Parathyroid adenoma (tissue), 2 donors: ENCODE data around the gene RAB30.

Experiments
- H2AFZ ChIP-seq: fragments of 300-600 bp; sonication (generic); one replicate; pipeline ENCODE4 v1.7.0; 2017; ENCODE audit warnings: antibody characterized with exemption, mild to moderate bottlenecking
- H3K27ac ChIP-seq: fragments of 300-600 bp; sonication (generic); one replicate; pipeline ENCODE4 v1.7.0; 2017
- H3K27me3 ChIP-seq: fragments of 300-600 bp; sonication (generic); one replicate; pipeline ENCODE4 v1.7.0; 2017; ENCODE audit warnings: low read length; ENCODE audit not compliant: control insufficient read depth, insufficient read depth
- H3K36me3 ChIP-seq: fragments of 300-600 bp; sonication (generic); one replicate; pipeline ENCODE4 v1.7.0; 2017; ENCODE audit warnings: low read length; ENCODE audit not compliant: control insufficient read depth, insufficient read depth
- H3K4me1 ChIP-seq: fragments of 300-600 bp; sonication (generic); one replicate; pipeline ENCODE4 v1.7.0; 2017; ENCODE audit warnings: control low read depth
- H3K4me2 ChIP-seq: fragments of 300-600 bp; sonication (generic); one replicate; pipeline ENCODE4 v1.7.0; 2017; ENCODE audit warnings: low read length
- H3K4me3 ChIP-seq: fragments of 300-600 bp; sonication (generic); one replicate; pipeline ENCODE4 v1.7.0; 2017; ENCODE audit warnings: low read depth, low read length
- H3K79me2 ChIP-seq: fragments of 300-600 bp; sonication (generic); one replicate; pipeline ENCODE4 v1.7.0; 2017; ENCODE audit warnings: control low read depth
- H3K9ac ChIP-seq: fragments of 300-600 bp; sonication (generic); one replicate; pipeline ENCODE4 v1.7.0; 2017; ENCODE audit warnings: mild to moderate bottlenecking
- H3K9me3 ChIP-seq: fragments of 300-600 bp; sonication (generic); one replicate; pipeline ENCODE4 v1.7.0; 2017; ENCODE audit warnings: low read length; ENCODE audit not compliant: control insufficient read depth
- CTCF ChIP-seq: fragments of 300-600 bp; sonication (generic); IDR thresholded peaks from one replicate; pipeline ENCODE4 v1.7.0; 2017; ENCODE audit warnings: antibody characterized with exemption, mild to moderate bottlenecking
- donor health status: primary hyperparathyroidism.

RAB30 gene

GRCh38 chr11:82980292-82980691 is 91.4 kb downstream of the RAB30 start:
- Histone ChIP-seq H2AFZ (no peak overlapping the region), H3K4me1 (no peaks in the 10 kb centered on the region), H3K27ac (no peak overlapping the region), H3K36me3 (no peaks in the 10 kb centered on the region), H3K4me3 (no peak overlapping the region), H3K27me3 (no peaks in the 10 kb centered on the region), H3K79me2 (no peaks in the 10 kb centered on the region), H3K4me2 (no peak overlapping the region), H3K9ac (no peak overlapping the region), H3K9me3 (no peaks in the 10 kb centered on the region)
- no peak for TF ChIP-seq CTCF

GRCh38 chr11:82979824-82980223 is 91.9 kb downstream of the RAB30 start:
- H3K27ac ChIP-seq, result no peak overlapping the region
- no peak overlapping the region for H2AFZ ChIP-seq
- no peaks in the 10 kb centered on the region for H3K4me1 ChIP-seq
- H3K27me3 ChIP-seq, result no peaks in the 10 kb centered on the region
- H3K9me3 ChIP-seq, result no peaks in the 10 kb centered on the region
- no peaks in the 10 kb centered on the region for H3K36me3 ChIP-seq
- TF ChIP-seq CTCF, result no peak
- no peak overlapping the region for H3K9ac ChIP-seq
- no peak overlapping the region for H3K4me2 ChIP-seq
- H3K79me2 ChIP-seq, result no peaks in the 10 kb centered on the region
- no peak overlapping the region for H3K4me3 ChIP-seq

GRCh38 chr11:82978422-82979099 is 93.1 kb downstream of the RAB30 start:
- Histone ChIP-seq H3K4me2 (no peak overlapping the region), H3K79me2 (no peaks in the 10 kb centered on the region), H3K27me3 (no peaks in the 10 kb centered on the region), H3K4me3 (no peak overlapping the region), H2AFZ (no peak overlapping the region), H3K9ac (no peak overlapping the region), H3K9me3 (no peaks in the 10 kb centered on the region), H3K27ac (no peak overlapping the region), H3K36me3 (no peaks in the 10 kb centered on the region), H3K4me1 (no peaks in the 10 kb centered on the region)
- no peak for TF ChIP-seq CTCF

- Histone ChIP-seq H3K9ac (no peak overlapping the region), H3K27me3 (no peaks in the 10 kb centered on the region), H3K4me2 (no peak overlapping the region), H3K27ac (no peak overlapping the region), H3K4me1 (no peaks in the 10 kb centered on the region), H3K4me3 (no peak overlapping the region), H3K79me2 (no peaks in the 10 kb centered on the region), H3K9me3 (no peaks in the 10 kb centered on the region), H2AFZ (no peak overlapping the region), H3K36me3 (no peaks in the 10 kb centered on the region)
- no peak for TF ChIP-seq CTCF
These were observed 94.9 kb downstream of the RAB30 start for GRCh38 chr11:82976786-82977185.

- no peak for TF ChIP-seq CTCF
- no peak overlapping the region for H3K4me2 ChIP-seq
These were observed 95.8 kb downstream of the RAB30 start for GRCh38 chr11:82975882-82976281.

More at GRCh38 chr11:82975882-82976281, 95.8 kb downstream of the RAB30 start:
- Histone ChIP-seq H3K27ac (no peak overlapping the region), H3K4me3 (no peak overlapping the region), H3K4me1 (no peaks in the 10 kb centered on the region), H3K79me2 (no peaks in the 10 kb centered on the region), H3K9me3 (no peaks in the 10 kb centered on the region), H3K27me3 (no peaks in the 10 kb centered on the region), H3K36me3 (no peaks in the 10 kb centered on the region), H2AFZ (no peak overlapping the region), H3K9ac (no peak overlapping the region)
